ENCODE results near the gene FIGLA. TPM values are rescaled to one million over a fixed set of nuclear protein-coding genes. Genes with fewer than 3 reads are reported as not detected.
"Not testable (repeated sequence)": the region's sequence is repeated elsewhere in the genome, so short reads cannot be mapped to it uniquely, and the experiment has no call there.

FIGLA gene
- polyA plus RNA-seq, 1 donor, result not detected

DNA sequence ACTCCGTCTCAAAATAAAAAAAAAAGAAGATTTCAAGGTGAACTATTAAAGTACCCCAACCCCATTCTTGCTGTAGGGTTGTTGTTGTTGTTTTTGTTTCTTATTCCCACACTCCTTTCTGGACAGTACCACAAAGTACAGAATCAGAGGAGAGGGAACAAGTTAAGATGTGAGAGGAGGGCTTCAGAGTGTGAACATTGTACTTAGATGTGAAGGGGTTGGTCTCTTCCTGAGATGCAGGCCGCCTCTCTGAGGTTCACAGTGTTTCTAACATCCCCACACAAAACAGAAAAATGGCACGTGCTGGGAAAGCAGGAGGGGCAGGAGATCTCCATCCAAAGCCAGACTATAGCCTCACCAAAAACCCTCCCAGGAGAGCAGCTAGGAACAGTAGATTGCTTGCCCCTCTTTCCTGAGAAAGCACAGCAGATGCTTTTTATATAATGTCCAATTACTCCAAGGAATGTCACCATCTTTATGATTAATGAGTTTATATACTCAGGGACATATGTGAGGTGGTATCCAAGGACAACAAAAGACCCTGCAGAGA lies 45.1 kb downstream of the FIGLA start:
- no peak for DNase-seq

- no peak for DNase-seq
Measured at GRCh38 chr2:70744397-70744796, 46.0 kb downstream of the FIGLA start.

GRCh38 chr2:70743677-70744076 lies 46.8 kb downstream of the FIGLA start:
- DNase-seq, result no peak

DNA sequence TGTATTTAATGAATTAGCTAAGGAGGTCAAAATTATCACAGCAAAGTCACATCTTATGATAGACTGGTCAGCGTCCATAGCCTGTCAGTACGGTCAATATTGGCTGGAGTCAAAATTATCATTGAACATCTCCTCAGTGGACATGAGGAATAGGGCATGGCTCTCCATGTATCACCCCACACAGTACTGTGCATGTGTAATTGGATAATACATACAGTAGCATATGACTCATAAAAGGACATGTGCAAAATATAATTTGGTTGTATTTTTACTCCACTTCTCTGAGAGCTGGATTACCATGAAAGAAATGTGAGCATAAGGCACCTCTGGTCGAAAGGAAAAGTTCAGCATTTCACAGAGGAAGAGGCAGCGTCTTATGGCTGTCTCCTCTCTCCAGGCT lies 47.4 kb downstream of the FIGLA start:
- no peak for DNase-seq

DNA sequence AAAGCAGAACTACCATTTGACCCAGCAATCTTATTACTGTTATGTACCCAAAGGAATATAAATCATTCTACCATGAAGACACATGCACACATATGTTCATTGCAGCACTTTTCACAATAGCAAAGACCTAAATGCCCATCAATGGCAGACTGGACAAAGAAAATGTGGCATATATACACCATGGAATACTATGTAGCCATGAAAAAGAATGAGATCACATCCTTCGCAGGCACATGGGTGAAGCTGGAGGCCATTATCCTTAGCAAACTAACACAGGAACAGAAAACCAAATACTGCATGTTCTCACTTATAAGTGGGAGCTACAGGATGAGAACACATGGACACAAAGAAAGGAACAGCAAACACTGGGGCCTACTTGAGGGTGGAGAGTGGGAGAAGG lies 51.0 kb downstream of the FIGLA start:
- not testable (repeated sequence) for DNase-seq

GRCh38 chr2:70738159-70738558 lies 52.3 kb downstream of the FIGLA start:
- DNase-seq, result no peak

- DNase-seq, result no peak
Measured at GRCh38 chr2:70735071-70735470, 55.4 kb downstream of the FIGLA start.

DNA sequence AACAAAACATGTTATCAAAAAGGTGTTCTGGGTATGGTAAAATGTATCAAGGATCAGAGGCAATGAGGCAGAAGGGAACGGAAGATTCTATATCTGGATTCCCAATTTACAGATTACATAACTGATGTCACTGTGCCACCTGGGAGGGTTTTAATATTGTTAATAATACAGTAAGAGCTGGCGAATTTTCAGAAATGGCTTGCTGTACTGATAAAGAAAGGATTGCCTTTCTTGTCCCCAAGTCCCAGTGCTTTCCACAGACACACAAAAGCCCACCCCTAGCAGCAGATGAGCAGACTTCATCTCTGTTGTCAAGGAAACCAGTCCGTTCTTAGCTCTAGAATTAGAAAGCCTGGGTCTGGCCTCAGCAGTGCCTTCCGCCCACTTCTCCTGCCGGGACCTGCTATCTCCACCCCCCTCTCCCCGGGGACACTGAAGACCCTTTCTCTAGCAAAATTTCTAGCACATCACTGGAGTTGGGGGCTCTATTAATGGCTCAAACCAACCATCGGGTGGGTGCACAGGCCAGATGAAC lies 56.7 kb downstream of the FIGLA start:
- no peak for DNase-seq

DNA sequence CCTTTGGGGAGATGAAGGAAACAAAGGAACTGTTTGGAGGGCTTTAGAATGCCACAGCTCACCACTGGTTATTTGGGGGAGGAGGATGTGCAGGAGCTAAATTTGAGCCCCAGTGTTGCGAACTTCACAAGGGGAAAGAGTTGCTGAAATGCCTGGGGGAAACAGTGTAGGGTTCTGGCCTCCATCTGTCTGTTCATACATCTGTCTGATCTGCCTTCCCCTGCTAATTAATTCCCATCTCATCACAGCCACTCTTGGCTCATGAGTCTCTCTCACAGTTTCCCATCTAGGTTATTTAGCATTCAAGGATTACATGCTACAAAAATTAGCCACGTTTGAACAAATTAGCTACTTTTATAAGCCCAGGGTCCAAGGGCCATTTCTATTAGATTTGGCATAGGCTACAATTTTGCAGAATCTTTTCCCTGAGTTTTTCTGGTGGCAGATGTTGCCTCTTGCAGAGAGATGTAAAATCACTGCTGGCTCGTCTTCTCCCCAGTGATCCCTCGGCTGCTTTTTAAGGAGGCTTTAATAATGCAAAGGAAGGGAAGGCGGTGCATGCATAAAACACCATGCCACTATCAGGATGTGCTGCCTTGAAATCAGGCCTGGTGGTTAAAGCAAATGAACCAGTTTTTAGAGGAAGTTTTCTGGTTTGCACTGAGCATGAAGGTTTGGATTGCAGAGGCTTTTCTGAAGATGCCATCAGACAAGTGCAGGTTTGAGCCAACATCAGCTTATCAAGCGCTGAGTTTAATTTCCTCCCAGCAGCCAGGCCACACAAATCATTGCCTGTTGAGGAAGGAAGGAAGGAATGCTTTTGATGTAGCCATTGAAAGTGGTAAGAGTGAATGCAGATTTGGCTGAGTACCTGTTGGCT lies 57.4 kb downstream of the FIGLA start:
- no peak for DNase-seq

GRCh38 chr2:70730730-70731129 lies 59.7 kb downstream of the FIGLA start:
- no peak for DNase-seq

- DNase-seq, result no peak
Measured at GRCh38 chr2:70729647-70730046, 60.8 kb downstream of the FIGLA start.

GRCh38 chr2:70728128-70728527 lies 62.3 kb downstream of the FIGLA start:
- no peak for DNase-seq

Other genes starting within 250 kb of the FIGLA start
- gene TGFA, start 236.8 kb downstream of the FIGLA start, polyA plus RNA-seq (ENCODE audit: insufficient read length), result 0.57 TPM
- gene ADD2, start 22.4 kb downstream of the FIGLA start, polyA plus RNA-seq (ENCODE audit: insufficient read length), result 3.0 TPM
- gene CLEC4F, start 30.0 kb upstream of the FIGLA start, polyA plus RNA-seq (ENCODE audit: insufficient read length), result 0.36 TPM
- gene CD207, start 45.2 kb upstream of the FIGLA start, polyA plus RNA-seq (ENCODE audit: insufficient read length), result 0.27 TPM
- gene VAX2, start 109.9 kb upstream of the FIGLA start, polyA plus RNA-seq (ENCODE audit: insufficient read length), result 5.2 TPM
- 1.3 TPM for gene ATP6V1B1, start 145.3 kb upstream of the FIGLA start, polyA plus RNA-seq (ENCODE audit: insufficient read length)
- gene ANKRD53, start 188.0 kb upstream of the FIGLA start, polyA plus RNA-seq (ENCODE audit: insufficient read length), result 1.5 TPM
- gene TEX261, start 204.2 kb upstream of the FIGLA start, polyA plus RNA-seq (ENCODE audit: insufficient read length), result 40.2 TPM

All from hindlimb muscle (tissue), 1 donor.